Measurements from ENCODE around the gene USP13.

GRCh38 chr3:179812096-179812382 lies 159.2 kb downstream of the USP13 start:
- TF ChIP-seq, protein P1, sequence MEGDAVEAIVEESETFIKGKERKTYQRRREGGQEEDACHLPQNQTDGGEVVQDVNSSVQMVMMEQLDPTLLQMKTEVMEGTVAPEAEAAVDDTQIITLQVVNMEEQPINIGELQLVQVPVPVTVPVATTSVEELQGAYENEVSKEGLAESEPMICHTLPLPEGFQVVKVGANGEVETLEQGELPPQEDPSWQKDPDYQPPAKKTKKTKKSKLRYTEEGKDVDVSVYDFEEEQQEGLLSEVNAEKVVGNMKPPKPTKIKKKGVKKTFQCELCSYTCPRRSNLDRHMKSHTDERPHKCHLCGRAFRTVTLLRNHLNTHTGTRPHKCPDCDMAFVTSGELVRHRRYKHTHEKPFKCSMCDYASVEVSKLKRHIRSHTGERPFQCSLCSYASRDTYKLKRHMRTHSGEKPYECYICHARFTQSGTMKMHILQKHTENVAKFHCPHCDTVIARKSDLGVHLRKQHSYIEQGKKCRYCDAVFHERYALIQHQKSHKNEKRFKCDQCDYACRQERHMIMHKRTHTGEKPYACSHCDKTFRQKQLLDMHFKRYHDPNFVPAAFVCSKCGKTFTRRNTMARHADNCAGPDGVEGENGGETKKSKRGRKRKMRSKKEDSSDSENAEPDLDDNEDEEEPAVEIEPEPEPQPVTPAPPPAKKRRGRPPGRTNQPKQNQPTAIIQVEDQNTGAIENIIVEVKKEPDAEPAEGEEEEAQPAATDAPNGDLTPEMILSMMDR (IDR thresholded peaks at IDR 0.05; ENCODE audit: low read depth, low read length): no peak
- TF ChIP-seq EZH2phosphoT487 (IDR thresholded peaks at IDR 0.05; ENCODE audit: low read depth): no peak

All from OCI-LY3 (cell line).